GM12878 (cell line): ENCODE results near the gene GRIN3A. TPM values are rescaled to one million over a fixed set of nuclear protein-coding genes. Genes with fewer than 3 reads are reported as not detected.

ENCODE experiments used
- ATAC-seq: fragments of 200-7000 bp; cut with Tn5 transposase; 3 replicates; pipeline ENCODE4 v1.9.1; 2020; ENCODE audit warnings: mild to moderate bottlenecking, moderate library complexity
- BruUV-seq: library from RNA; stranded (reverse); fragments of 400-500 nt; replicated peaks from 2 replicates; lab custom pipeline; 2021; lab: Mats Ljungman, UMichigan
- CTCF ChIA-PET: fragments of 300-600 bp; sonication (Branson Sonifier 250); formaldehyde crosslinking; extraction: SDS; loops from one replicate; lab custom pipeline; 2021; ENCODE audit warnings: inconsistent platforms; lab: Yijun Ruan, JAX
- POLR2A ChIA-PET: fragments of 350-600 bp; formaldehyde crosslinking; extraction: SDS; loops from one replicate; lab custom pipeline; 2021; ENCODE audit warnings: inconsistent platforms; lab: Charles Lee
- RAD21 ChIA-PET: fragments of 300-600 bp; sonication (Branson Sonifier 250); formaldehyde crosslinking; loops from one replicate; lab custom pipeline; 2023; ENCODE audit warnings: antibody characterized with exemption; ENCODE audit not compliant: unreplicated experiment; lab: Charles Lee
- SMC1A ChIA-PET: fragments of 300-600 bp; sonication (Branson Sonifier 250); formaldehyde crosslinking; loops from one replicate; lab custom pipeline; 2023; ENCODE audit not compliant: unreplicated experiment, uncharacterized antibody; lab: Charles Lee
- DNase-seq: peaks from one replicate; pipeline ENCODE4 v3.0.0-alpha.2; 2011; ENCODE audit warnings: low read depth, low spot score
- FAIRE-seq: peaks from 3 replicates; lab custom pipeline; 2011; peaks lifted over from hg19 to GRCh38; lab: Jason Lieb, UNC
- H2AFZ ChIP-seq: 2 replicates; pipeline ENCODE4 v1.6.0; 2011; ENCODE audit warnings: low read depth, low read length, control low read depth; ENCODE audit not compliant: control insufficient read depth
- H3K27ac ChIP-seq: 2 replicates; pipeline ENCODE4 v1.5.1; 2011; ENCODE audit warnings: control low read depth; ENCODE audit not compliant: control insufficient read depth, insufficient read depth
- H3K27me3 ChIP-seq, 2 experiments: replicated peaks in 1 of 2; 2 replicates each; pipeline versions ENCODE4 v1.6.0 to v1.6.1; 2011; ENCODE audit warnings: low read length in 1 of 2; ENCODE audit not compliant: control insufficient read depth in 2 of 2, insufficient read depth in 2 of 2
- H3K36me3 ChIP-seq, 2 experiments: 2 replicates each; pipeline ENCODE4 v1.5.1; 2011; ENCODE audit warnings: low read length in 1 of 2; ENCODE audit not compliant: control insufficient read depth in 2 of 2, insufficient read depth in 2 of 2
- H3K4me1 ChIP-seq: 2 replicates; pipeline ENCODE4 v1.6.1; 2011; ENCODE audit warnings: mild to moderate bottlenecking, low read length, moderate library complexity, mixed read lengths; ENCODE audit not compliant: control insufficient read depth, insufficient read depth
- H3K4me2 ChIP-seq: 2 replicates; pipeline ENCODE4 v1.6.0; 2011; ENCODE audit warnings: control low read depth; ENCODE audit not compliant: control insufficient read depth, insufficient read depth
- H3K4me3 ChIP-seq: fragments of 200-600 bp; sonication (generic); 2 replicates; pipeline ENCODE4 v1.5.1; 2016
- H3K79me2 ChIP-seq: 2 replicates; pipeline ENCODE4 v1.6.0; 2011; ENCODE audit warnings: low read length; ENCODE audit not compliant: control insufficient read depth, insufficient read depth
- H3K9ac ChIP-seq: 2 replicates; pipeline ENCODE4 v1.8.0; 2011; ENCODE audit warnings: low read length, control low read depth, mixed read lengths; ENCODE audit not compliant: control insufficient read depth, insufficient read depth
- H3K9me3 ChIP-seq: replicated peaks from 3 replicates; pipeline ENCODE4 v1.5.1; 2011; ENCODE audit warnings: mild to moderate bottlenecking, low read length; ENCODE audit not compliant: control insufficient read depth, insufficient read depth
- H4K20me1 ChIP-seq: 2 replicates; pipeline ENCODE4 v1.6.0; 2011; ENCODE audit not compliant: control insufficient read depth, insufficient read depth
- IKZF1 ChIP-seq: fragments of 450-650 bp; conservative IDR thresholded peaks from 2 replicates; pipeline ENCODE4 v1.6.1; 2017; ENCODE audit warnings: antibody characterized with exemption, mild to moderate bottlenecking
- IRF3 ChIP-seq: fragments of 450-650 bp; IDR thresholded peaks from 2 replicates; pipeline ENCODE4 v1.6.1; 2014; ENCODE audit warnings: mild to moderate bottlenecking
- KAT2A ChIP-seq: conservative IDR thresholded peaks from 2 replicates; pipeline ENCODE4 v1.6.1; 2011; ENCODE audit warnings: low read depth, low read length; ENCODE audit not compliant: control insufficient read depth
- KDM1A ChIP-seq: fragments of 200-600 bp; sonication (generic); IDR thresholded peaks from 2 replicates; pipeline ENCODE4 v1.6.1; 2016; ENCODE audit warnings: borderline replicate concordance
- MYB ChIP-seq: fragments of 150-350 bp; IDR thresholded peaks from 2 replicates; pipeline ENCODE4 v1.6.1; 2014; ENCODE audit warnings: mild to moderate bottlenecking, low read depth, low read length, borderline replicate concordance
- NFXL1 ChIP-seq: fragments of 450-650 bp; IDR thresholded peaks from 2 replicates; pipeline ENCODE4 v1.6.1; 2017; ENCODE audit warnings: antibody characterized with exemption, mild to moderate bottlenecking, borderline replicate concordance
- PKNOX1 ChIP-seq: fragments of 450-650 bp; IDR thresholded peaks from 2 replicates; pipeline ENCODE4 v1.6.1; 2016; ENCODE audit warnings: mild to moderate bottlenecking
- WGBS: methylation state at CpG from one replicate; pipeline ENCODE4 v1.1.6; 2016; ENCODE audit warnings: low lambda C conversion rate; ENCODE audit not compliant: insufficient replicate concordance, insufficient coverage; ENCODE audit errors: missing lambda C conversion rate; 5-methylcytosine and 5-hydroxymethylcytosine counted together
- in situ Hi-C: fragments of 300-500 bp; cut with MboI; formaldehyde crosslinking; loops from 9 replicates; pipeline ENCODE4 v1.14.3; 2018; ENCODE audit warnings: mixed read lengths
- intact Hi-C: fragments of 100-400 bp; cut with micrococcal nuclease; formaldehyde crosslinking; loops from one replicate; pipeline ENCODE4 v1.14.2; 2022; ENCODE audit not compliant: unreplicated experiment
- polyA plus RNA-seq, 11 experiments: library from polyadenylated mRNA; depleted of rRNA in 4 of 11; unstranded in 6 of 11; stranded (reverse) in 5 of 11; fragments of >200 nt; fragmentation: Nextera tagmentation in 4 of 11; fragmentation: Illumina TruSeq in 1 of 11; extraction: Ambion mirVana in 4 of 11; extraction: Trizol in 1 of 11; gene quantifications; 1 replicate in 1 of 11; 2 replicates in 10 of 11; pipeline versions ENCODE4 v1.2.1 to v1.2.3, GENCODE V29; 2011 to 2016; ENCODE audit warnings: inconsistent platforms in 2 of 11, missing spikeins in 2 of 11, low read depth in 1 of 11
- total RNA-seq, 4 experiments: library from RNA; depleted of rRNA in 3 of 4; stranded (reverse); fragments of >200 nt in 3 of 4; fragmentation: Illumina TruSeq in 1 of 4; extraction: Trizol in 1 of 4; gene quantifications; 2 replicates each; pipeline versions ENCODE4 v1.2.1 to v1.2.3, GENCODE V29; 2013 to 2021

GRIN3A gene
- total and polyA plus RNA-seq, 10 of the 15 experiments (the other 5 are each of a cell fraction or from before 2014, with no cell fraction given) = 0.03 to 0.05 (median 0.04) TPM; not detected in 7

GRCh38 chr9:101582553-101582952 is 155.9 kb downstream of the GRIN3A start:
- Histone ChIP-seq H3K4me2 (no peak overlapping the region), H3K9me3 (no peaks in the 10 kb centered on the region), H3K79me2 (no peaks in the 10 kb centered on the region), H3K9ac (no peak overlapping the region), H3K27ac (no peak overlapping the region), H3K4me3 (no peak overlapping the region), H3K27me3 (no peaks in the 10 kb centered on the region), H4K20me1 (no peaks in the 10 kb centered on the region), H3K4me1 (no peaks in the 10 kb centered on the region; the same call in 1 of the 2 replicates), H2AFZ (no peak overlapping the region), H3K36me3 (no peaks in the 10 kb centered on the region)
- ChIA-PET POLR2A (no interaction called here), RAD21 (no interaction called here), CTCF (no interaction called here), SMC1A (no interaction called here)
- ATAC-seq = no peak
- in situ Hi-C loops (no loop called here), intact Hi-C loops (no loop called here)
- DNase-seq = no peak
- no TSS peak for BruUV-seq
- TF ChIP-seq PKNOX1 = no peak
- no peak for TF ChIP-seq IKZF1
- FAIRE-seq = no peak
- 65% methylated on average over 1 of the region's 1 CpG for WGBS

GRCh38 chr9:101579711-101580545 is 158.5 kb downstream of the GRIN3A start:
- ChIA-PET RAD21 (no interaction called here), SMC1A (no interaction called here), POLR2A (no interaction called here), CTCF (interaction anchor here (0.8 to 1.5 kb wide), 3 partner anchors 13 to 21 kb away, joined by 3 to 5 read pairs (median 3); no protein-coding TSS in a partner anchor)
- no TSS peak for BruUV-seq
- FAIRE-seq (no peak), ATAC-seq (no peak), DNase-seq (no peak)
- 83% methylated on average over 6 of the region's 6 CpGs for WGBS
- H3K4me2 ChIP-seq = no peak overlapping the region
- H3K9me3 ChIP-seq = no peaks in the 10 kb centered on the region
- intact Hi-C loops = no loop called here
- no peaks in the 10 kb centered on the region for H3K27me3 ChIP-seq
- no peaks in the 10 kb centered on the region for H4K20me1 ChIP-seq
- in situ Hi-C loops = no loop called here
- no peaks in the 10 kb centered on the region for H3K4me1 ChIP-seq
- H3K9ac ChIP-seq = no peak overlapping the region
- no peaks in the 10 kb centered on the region for H3K36me3 ChIP-seq
- TF ChIP-seq KAT2A (no peak), NFXL1 (no peak), IRF3 (no peak), KDM1A (no peak), MYB (no peak)
- H3K4me3 ChIP-seq = no peak overlapping the region
- no peaks in the 10 kb centered on the region for H3K79me2 ChIP-seq
- no peak overlapping the region for H2AFZ ChIP-seq
- H3K27ac ChIP-seq = no peak overlapping the region
